HG03469 (cell line): ENCODE data around the gene NRXN2.
"Not testable (repeated sequence)": the region's sequence is repeated elsewhere in the genome, so short reads cannot be mapped to it uniquely, and the experiment has no call there.

Experiments used
- ATAC-seq: cut with Tn5 transposase; IDR thresholded peaks from one replicate; pipeline ENCODE4 v1.9.1; 2021; ENCODE audit warnings: mild to moderate bottlenecking, moderate library complexity, moderate number of reproducible peaks; ENCODE audit not compliant: unreplicated experiment

Gene NRXN2

GRCh38 chr11:64705501-64705900, 17.5 kb downstream of the NRXN2 start:
- no peak for ATAC-seq

GRCh38 chr11:64703048-64703447, 19.9 kb downstream of the NRXN2 start:
- ATAC-seq: no peak

- ATAC-seq: not testable (repeated sequence)
Observed at GRCh38 chr11:64701956-64702355, 21.0 kb downstream of the NRXN2 start.

- ATAC-seq: no peak
Observed at GRCh38 chr11:64698427-64698826, 24.6 kb downstream of the NRXN2 start.

- no peak for ATAC-seq
Observed at GRCh38 chr11:64697663-64698375, 25.2 kb downstream of the NRXN2 start.

- ATAC-seq: no peak
Observed at GRCh38 chr11:64696045-64696444, 27.0 kb downstream of the NRXN2 start.

- no peak for ATAC-seq
Observed at GRCh38 chr11:64695548-64695947, 27.4 kb downstream of the NRXN2 start.

GRCh38 chr11:64694821-64695365, 28.1 kb downstream of the NRXN2 start:
- no peak for ATAC-seq

- ATAC-seq: no peak
Observed at GRCh38 chr11:64694026-64694755, 28.8 kb downstream of the NRXN2 start.

- no peak for ATAC-seq
Observed at GRCh38 chr11:64692764-64693331, 30.1 kb downstream of the NRXN2 start.

GRCh38 chr11:64691543-64691942, 31.5 kb downstream of the NRXN2 start:
- no peak for ATAC-seq

- ATAC-seq: no peak
Observed at GRCh38 chr11:64690235-64690634, 32.8 kb downstream of the NRXN2 start.

GRCh38 chr11:64688534-64688982, 34.4 kb downstream of the NRXN2 start:
- no peak for ATAC-seq

GRCh38 chr11:64687643-64688533, 35.1 kb downstream of the NRXN2 start:
- ATAC-seq: no peak

GRCh38 chr11:64687204-64687603, 35.8 kb downstream of the NRXN2 start:
- ATAC-seq: no peak

GRCh38 chr11:64686466-64687170, 36.4 kb downstream of the NRXN2 start:
- ATAC-seq: no peak

- ATAC-seq: no peak
Observed at GRCh38 chr11:64685536-64685935, 37.5 kb downstream of the NRXN2 start.

GRCh38 chr11:64684357-64684756, 38.6 kb downstream of the NRXN2 start:
- ATAC-seq: no peak

GRCh38 chr11:64681171-64681570, 41.8 kb downstream of the NRXN2 start:
- no peak for ATAC-seq

GRCh38 chr11:64679846-64680245, 43.2 kb downstream of the NRXN2 start:
- ATAC-seq: no peak
